HuH-7.5 (cell line): Measurements from ENCODE around the gene TAF3.

Source experiments
- DNase-seq: peaks from one replicate; pipeline ENCODE4 v3.0.0; 2011; ENCODE audit warnings: low spot score

TAF3 gene

GRCh38 chr10:8058274-8059111 lies 240.2 kb downstream of the TAF3 start:
- DNase-seq = no peak

DNA sequence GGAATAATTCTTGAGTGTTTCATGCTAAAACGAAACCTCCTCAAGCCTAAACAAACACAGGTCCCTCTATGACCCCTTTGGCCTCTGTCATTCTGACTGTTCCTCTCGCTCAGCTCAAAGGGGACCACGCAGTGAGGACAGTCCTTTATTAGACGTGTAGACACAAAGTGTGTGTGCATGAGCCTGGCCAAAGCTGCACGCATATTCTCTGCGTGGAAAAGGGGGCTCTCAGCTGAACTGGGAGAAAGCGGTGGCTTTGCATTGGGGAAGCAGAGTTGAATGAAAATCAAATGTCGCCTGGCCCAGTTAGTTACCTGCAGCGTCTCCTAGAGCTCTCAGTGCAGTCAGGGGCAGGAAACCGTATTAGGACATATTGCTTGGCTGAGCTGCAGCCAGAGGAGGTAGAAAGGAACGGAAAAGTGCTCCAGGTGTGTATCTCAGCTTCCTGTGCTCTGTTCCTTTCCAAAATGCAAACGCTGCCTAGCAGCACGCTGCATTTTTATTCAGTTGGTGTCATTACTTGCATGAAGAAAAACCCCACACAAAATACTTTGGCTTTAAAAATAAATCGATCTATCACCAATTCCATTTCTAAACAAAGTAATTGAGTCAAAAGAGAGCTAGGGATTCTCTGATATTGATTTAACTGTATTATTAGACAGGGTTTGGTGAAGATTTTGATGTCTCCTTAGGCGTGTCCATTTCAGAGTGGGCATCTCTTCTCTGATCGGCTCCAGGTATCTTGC lies 241.1 kb downstream of the TAF3 start:
- no peak for DNase-seq

DNA sequence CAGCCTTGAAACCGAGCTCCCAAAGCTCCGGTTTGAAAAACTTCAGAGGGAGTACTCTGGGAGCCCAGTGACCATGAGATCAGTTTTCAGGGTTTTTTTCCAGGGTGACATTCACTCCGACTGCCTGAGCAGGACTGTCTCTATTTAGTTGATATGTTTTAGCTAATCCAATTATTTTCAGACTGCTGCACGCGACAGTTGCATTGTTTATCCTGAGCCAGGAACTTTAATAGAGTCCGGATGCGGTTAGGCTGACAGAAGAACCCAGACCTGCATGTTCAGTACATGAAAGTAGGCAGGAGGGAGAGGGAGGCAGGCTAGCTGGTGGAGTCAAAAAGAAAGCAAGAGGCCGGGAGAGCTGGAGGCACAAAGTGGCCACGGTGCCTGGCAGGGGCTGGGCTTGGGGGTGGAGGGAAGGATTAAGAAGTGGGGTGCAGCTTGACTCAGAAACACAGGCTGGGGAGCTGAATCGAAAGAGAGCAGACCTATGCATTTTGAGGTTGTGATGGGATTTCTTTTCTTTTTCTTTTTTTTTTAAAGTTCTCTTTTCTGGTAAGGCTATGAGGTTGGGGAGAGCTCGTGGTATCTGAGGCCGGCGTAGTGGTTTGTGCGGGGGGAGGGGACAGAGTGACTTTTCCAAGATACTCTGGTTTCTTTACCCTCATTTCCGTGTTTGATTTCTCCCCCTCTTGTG lies 241.9 kb downstream of the TAF3 start:
- DNase-seq = no peak

GRCh38 chr10:8060704-8061121 lies 242.4 kb downstream of the TAF3 start:
- DNase-seq = no peak

GRCh38 chr10:8061274-8062211 lies 243.2 kb downstream of the TAF3 start:
- DNase-seq = no peak

- DNase-seq = no peak
Observed at GRCh38 chr10:8063128-8063908, 245.0 kb downstream of the TAF3 start.

DNA sequence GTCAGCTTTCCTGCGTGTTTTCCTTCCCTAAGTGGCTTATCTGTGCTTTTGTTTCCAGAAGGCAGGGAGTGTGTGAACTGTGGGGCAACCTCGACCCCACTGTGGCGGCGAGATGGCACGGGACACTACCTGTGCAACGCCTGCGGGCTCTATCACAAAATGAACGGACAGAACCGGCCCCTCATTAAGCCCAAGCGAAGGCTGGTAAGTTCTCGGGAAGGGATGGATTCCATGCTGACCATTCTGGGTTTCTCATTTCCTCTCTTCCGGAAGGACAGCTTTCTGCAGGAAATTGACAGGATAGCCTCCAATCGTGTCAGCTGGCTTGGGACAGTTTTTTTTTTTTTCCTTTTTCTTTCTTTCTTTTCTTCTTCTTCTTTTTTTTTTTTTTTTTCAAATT lies 245.6 kb downstream of the TAF3 start:
- no peak for DNase-seq

DNA sequence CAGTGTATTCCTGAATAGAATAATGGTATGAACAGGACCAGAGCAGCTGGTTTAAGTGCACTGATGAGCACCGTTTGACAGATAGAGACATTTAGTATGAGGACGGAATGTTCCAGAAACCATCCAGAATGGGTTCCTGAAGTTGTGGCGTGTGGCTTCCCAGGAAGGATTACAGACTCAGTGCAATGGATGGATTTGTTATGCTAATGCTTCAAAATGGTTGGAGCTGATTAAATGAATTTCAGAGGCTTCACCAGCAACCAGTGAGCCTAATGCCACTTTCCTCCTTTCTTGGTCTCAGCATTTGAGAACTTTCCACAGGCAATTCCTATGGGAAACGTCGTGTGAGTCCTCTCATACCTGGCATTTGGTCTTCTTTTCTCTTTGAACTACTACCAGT lies 246.1 kb downstream of the TAF3 start:
- DNase-seq = no peak

DNA sequence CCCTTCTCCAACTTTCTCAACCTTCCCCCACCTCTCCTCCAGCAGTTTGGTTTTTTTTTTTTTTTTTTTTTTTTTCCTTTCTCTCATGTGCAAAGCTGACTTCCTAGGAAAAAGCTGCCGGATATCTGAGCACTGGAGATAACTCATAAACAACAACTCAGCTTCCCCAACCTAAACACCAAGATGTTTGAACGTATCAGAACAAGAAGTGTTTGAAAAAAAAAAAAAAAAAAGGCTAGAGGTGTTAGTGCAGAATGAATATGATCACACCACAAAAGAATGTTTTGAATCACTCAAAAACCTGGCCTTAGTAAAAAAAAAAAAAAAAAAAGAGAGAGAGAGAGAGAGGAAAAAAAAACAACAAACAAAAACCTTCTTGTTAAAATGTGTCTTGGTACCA lies 247.3 kb downstream of the TAF3 start:
- no peak for DNase-seq

GRCh38 chr10:8066124-8066523 lies 247.8 kb downstream of the TAF3 start:
- no peak for DNase-seq
